K562 (cell line): ENCODE results near the gene TEX22. TPM values are rescaled to one million over a fixed set of nuclear protein-coding genes. Genes with fewer than 3 reads are reported as not detected.
A peak's percentile ranks its signal among the peaks of the same experiment; 100 is the strongest.

Experiments
- BMI1 ChIP-seq: fragments of 150-350 bp; IDR thresholded peaks from 2 replicates; pipeline ENCODE4 v1.6.1; 2014; ENCODE audit warnings: low read length
- C11orf30 ChIP-seq: fragments of 450-650 bp; IDR thresholded peaks from 2 replicates; pipeline ENCODE4 v1.6.1; 2016; ENCODE audit warnings: low read depth, mild to moderate bottlenecking
- FIP1L1 ChIP-seq: fragments of 200-400 bp; formaldehyde crosslinking; IDR thresholded peaks from 2 replicates; pipeline ENCODE4 v1.6.1; 2018; ENCODE audit warnings: mild to moderate bottlenecking, low read depth, low read length; ENCODE audit not compliant: poor library complexity, severe bottlenecking
- KAT2B ChIP-seq: IDR thresholded peaks from one replicate; pipeline ENCODE4 v1.6.1; 2012; ENCODE audit warnings: low read depth, mild to moderate bottlenecking, control low read depth, inconsistent platforms, low read length, moderate library complexity
- LEF1 ChIP-seq: fragments of 450-650 bp; IDR thresholded peaks from 2 replicates; pipeline ENCODE4 v1.6.1; 2016; ENCODE audit warnings: mild to moderate bottlenecking
- PHF21A ChIP-seq: fragments of 450-650 bp; IDR thresholded peaks from 2 replicates; pipeline ENCODE4 v1.6.1; 2017; ENCODE audit warnings: low read depth, borderline replicate concordance
- PHF8 ChIP-seq: fragments of 200-600 bp; sonication (generic); IDR thresholded peaks from 2 replicates; pipeline ENCODE4 v1.6.1; 2012; ENCODE audit warnings: mixed run types, mild to moderate bottlenecking, inconsistent platforms, low read length, moderate library complexity, borderline replicate concordance
- POLR2AphosphoS2 ChIP-seq: IDR thresholded peaks from 2 replicates; pipeline ENCODE4 v1.6.1; 2012; ENCODE audit warnings: low read length, improper control_type of control experiment
- TAF7 ChIP-seq: fragments of 450-650 bp; IDR thresholded peaks from 2 replicates; pipeline ENCODE4 v1.6.1; 2016; ENCODE audit warnings: missing genetic modification characterization, missing compliant biosample characterization
- ZC3H8 ChIP-seq: fragments of 450-650 bp; IDR thresholded peaks from 2 replicates; pipeline ENCODE4 v1.6.1; 2017
- ZNF444 ChIP-seq: fragments of 250-450 bp; sonication (Bioruptor Pico); IDR thresholded peaks from 2 replicates; pipeline ENCODE4 v1.4.0; 2020; ENCODE audit warnings: mild to moderate bottlenecking, moderate library complexity
- polyA plus RNA-seq, 8 experiments: library from polyadenylated mRNA; depleted of rRNA in 4 of 8; stranded (reverse) in 5 of 8; unstranded in 3 of 8; fragments of >200 nt; fragmentation: Nextera tagmentation in 2 of 8; fragmentation: Illumina TruSeq in 1 of 8; extraction: Ambion mirVana in 2 of 8; extraction: Trizol in 1 of 8; gene quantifications; 2 replicates each; pipeline versions ENCODE4 v1.2.1 to v1.2.3, GENCODE V29; 2011 to 2014; ENCODE audit warnings: inconsistent platforms in 1 of 8, missing spikeins in 1 of 8
- total RNA-seq, 7 experiments: library from RNA; depleted of rRNA in 6 of 7; stranded (reverse); fragments of >200 nt in 6 of 7; fragmentation: Illumina TruSeq in 2 of 7; extraction: Trizol in 2 of 7; gene quantifications; 2 replicates each; pipeline versions ENCODE4 v1.2.1 to v1.2.3, GENCODE V29; 2011 to 2021; ENCODE audit warnings: low replicate concordance in 1 of 7
- TF ChIP-seq, protein P1 (sequence below), 2 experiments: fragments of 450-650 bp; formaldehyde crosslinking in 1 of 2; IDR thresholded peaks; 2 replicates each; pipeline versions ENCODE4 v1.4.0 to v1.6.1; 2014 to 2020; ENCODE audit warnings: mild to moderate bottlenecking in 2 of 2, borderline replicate concordance in 1 of 2, low read depth in 1 of 2
- TF ChIP-seq, protein P2 (sequence below): fragments of 250-450 bp; sonication (Bioruptor Pico); IDR thresholded peaks from 2 replicates; pipeline ENCODE4 v1.4.0; 2020; ENCODE audit warnings: mild to moderate bottlenecking
- TF ChIP-seq, protein P3 (sequence below): IDR thresholded peaks from 2 replicates; pipeline ENCODE4 v1.6.1; 2014; ENCODE audit warnings: antibody characterized with exemption
- TF ChIP-seq, protein P4 (sequence below): fragments of 250-450 bp; sonication (Bioruptor Pico); IDR thresholded peaks from 2 replicates; pipeline ENCODE4 v1.5.0; 2021

TEX22 gene
- total and polyA plus RNA-seq, 9 of the 15 experiments (the other 6 are each of a cell fraction or from before 2014, with no cell fraction given), result 0.04 to 1.7 (median 0.23) TPM; not detected in 2

DNA sequence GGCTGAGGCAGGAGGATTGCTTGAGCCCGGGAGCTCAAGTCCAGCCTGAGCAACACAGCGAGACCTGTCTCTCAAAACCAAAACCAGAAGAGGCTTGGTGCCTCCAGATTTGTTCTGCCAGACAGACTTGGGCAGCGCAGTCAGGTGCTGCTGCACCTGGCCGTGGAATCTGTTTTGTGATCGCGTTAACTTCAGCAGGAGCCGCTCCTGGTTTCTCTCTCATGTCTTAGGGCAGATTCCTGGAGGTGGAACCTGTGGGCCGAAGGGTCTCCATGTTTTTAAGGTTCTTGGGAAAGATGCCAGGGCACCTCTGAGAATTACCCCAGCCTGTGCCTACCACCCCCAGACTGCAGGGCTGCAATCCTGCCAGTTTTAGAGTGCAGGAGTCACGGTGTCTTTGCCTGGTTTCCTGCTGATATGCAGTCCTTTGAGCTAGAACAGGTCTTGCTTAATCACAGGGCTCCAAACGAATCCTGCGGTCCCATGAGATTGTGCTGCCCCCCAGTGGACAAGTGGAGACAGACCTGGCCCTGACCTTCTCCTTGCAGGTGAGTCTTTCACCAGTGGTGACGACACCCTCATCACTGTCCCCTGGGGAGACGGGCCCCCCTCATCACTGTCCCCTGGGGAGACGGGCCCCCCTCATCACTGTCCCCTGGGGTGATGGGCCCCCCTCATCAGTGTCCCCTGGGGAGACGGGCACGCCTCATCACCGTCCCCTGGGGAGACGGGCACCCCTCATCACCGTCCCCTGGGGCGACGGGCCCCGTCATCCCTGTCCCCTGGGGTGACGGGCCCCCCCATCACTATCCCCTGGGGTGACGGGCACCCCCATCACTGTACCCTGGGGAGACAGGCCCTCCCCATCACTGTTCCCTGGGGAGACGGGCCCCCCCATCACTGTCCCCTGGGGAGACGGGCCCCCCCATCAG lies 46.2 kb upstream of the TEX22 start (continued):
- TF ChIP-seq, protein P1, sequence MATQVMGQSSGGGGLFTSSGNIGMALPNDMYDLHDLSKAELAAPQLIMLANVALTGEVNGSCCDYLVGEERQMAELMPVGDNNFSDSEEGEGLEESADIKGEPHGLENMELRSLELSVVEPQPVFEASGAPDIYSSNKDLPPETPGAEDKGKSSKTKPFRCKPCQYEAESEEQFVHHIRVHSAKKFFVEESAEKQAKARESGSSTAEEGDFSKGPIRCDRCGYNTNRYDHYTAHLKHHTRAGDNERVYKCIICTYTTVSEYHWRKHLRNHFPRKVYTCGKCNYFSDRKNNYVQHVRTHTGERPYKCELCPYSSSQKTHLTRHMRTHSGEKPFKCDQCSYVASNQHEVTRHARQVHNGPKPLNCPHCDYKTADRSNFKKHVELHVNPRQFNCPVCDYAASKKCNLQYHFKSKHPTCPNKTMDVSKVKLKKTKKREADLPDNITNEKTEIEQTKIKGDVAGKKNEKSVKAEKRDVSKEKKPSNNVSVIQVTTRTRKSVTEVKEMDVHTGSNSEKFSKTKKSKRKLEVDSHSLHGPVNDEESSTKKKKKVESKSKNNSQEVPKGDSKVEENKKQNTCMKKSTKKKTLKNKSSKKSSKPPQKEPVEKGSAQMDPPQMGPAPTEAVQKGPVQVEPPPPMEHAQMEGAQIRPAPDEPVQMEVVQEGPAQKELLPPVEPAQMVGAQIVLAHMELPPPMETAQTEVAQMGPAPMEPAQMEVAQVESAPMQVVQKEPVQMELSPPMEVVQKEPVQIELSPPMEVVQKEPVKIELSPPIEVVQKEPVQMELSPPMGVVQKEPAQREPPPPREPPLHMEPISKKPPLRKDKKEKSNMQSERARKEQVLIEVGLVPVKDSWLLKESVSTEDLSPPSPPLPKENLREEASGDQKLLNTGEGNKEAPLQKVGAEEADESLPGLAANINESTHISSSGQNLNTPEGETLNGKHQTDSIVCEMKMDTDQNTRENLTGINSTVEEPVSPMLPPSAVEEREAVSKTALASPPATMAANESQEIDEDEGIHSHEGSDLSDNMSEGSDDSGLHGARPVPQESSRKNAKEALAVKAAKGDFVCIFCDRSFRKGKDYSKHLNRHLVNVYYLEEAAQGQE (IDR thresholded peaks at IDR 0.05; ENCODE audit: borderline replicate concordance), result peak; percentile 74; the same call in 1 of the 2 replicates
- TF ChIP-seq, protein P1 (CRISPR knock-in tag; IDR thresholded peaks at IDR 0.05; ENCODE audit: low read depth), result no peak
- TF ChIP-seq POLR2AphosphoS2 (no peak), C11orf30 (no peak), LEF1 (no peak), KAT2B (no peak), ZC3H8 (no peak), TAF7 (tag) (no peak), PHF21A (no peak), FIP1L1 (no peak), PHF8 (no peak), ZNF444 (CRISPR knock-in tag) (no peak), BMI1 (no peak)
- TF ChIP-seq, protein P2, sequence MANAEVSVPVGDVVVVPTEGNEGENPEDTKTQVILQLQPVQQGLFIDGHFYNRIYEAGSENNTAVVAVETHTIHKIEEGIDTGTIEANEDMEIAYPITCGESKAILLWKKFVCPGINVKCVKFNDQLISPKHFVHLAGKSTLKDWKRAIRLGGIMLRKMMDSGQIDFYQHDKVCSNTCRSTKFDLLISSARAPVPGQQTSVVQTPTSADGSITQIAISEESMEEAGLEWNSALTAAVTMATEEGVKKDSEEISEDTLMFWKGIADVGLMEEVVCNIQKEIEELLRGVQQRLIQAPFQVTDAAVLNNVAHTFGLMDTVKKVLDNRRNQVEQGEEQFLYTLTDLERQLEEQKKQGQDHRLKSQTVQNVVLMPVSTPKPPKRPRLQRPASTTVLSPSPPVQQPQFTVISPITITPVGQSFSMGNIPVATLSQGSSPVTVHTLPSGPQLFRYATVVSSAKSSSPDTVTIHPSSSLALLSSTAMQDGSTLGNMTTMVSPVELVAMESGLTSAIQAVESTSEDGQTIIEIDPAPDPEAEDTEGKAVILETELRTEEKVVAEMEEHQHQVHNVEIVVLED (CRISPR knock-in tag), result no peak
- TF ChIP-seq, protein P3, sequence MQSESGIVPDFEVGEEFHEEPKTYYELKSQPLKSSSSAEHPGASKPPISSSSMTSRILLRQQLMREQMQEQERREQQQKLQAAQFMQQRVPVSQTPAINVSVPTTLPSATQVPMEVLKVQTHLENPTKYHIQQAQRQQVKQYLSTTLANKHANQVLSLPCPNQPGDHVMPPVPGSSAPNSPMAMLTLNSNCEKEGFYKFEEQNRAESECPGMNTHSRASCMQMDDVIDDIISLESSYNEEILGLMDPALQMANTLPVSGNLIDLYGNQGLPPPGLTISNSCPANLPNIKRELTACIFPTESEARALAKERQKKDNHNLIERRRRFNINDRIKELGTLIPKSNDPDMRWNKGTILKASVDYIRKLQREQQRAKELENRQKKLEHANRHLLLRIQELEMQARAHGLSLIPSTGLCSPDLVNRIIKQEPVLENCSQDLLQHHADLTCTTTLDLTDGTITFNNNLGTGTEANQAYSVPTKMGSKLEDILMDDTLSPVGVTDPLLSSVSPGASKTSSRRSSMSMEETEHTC, result no peak
- TF ChIP-seq, protein P4, sequence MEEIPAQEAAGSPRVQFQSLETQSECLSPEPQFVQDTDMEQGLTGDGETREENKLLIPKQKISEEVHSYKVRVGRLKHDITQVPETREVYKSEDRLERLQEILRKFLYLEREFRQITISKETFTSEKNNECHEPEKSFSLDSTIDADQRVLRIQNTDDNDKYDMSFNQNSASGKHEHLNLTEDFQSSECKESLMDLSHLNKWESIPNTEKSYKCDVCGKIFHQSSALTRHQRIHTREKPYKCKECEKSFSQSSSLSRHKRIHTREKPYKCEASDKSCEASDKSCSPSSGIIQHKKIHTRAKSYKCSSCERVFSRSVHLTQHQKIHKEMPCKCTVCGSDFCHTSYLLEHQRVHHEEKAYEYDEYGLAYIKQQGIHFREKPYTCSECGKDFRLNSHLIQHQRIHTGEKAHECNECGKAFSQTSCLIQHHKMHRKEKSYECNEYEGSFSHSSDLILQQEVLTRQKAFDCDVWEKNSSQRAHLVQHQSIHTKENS, result no peak
